ENCODE measurements around the gene EEF2K.

EEF2K gene

DNA sequence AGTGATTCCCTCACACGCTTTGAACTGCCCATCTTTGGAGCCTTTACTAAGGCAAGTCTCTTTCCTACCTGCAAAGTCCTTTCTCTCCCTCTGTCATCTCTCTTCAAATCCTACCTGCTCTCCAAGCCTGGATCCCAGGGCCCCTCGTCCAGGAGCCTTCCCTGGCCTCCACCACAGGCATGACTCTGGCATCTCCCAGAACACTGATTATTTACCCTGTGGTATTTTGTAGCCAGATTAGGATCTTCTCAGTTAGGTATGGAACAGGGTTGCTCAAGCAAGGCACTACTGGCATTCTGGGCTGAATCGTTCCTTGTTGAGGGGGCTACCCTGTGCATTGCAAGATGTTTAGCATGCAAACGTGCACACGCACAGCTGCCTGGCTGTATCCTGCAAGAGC, 59.3 kb downstream of the EEF2K start:
- TF ChIP-seq, protein P1, sequence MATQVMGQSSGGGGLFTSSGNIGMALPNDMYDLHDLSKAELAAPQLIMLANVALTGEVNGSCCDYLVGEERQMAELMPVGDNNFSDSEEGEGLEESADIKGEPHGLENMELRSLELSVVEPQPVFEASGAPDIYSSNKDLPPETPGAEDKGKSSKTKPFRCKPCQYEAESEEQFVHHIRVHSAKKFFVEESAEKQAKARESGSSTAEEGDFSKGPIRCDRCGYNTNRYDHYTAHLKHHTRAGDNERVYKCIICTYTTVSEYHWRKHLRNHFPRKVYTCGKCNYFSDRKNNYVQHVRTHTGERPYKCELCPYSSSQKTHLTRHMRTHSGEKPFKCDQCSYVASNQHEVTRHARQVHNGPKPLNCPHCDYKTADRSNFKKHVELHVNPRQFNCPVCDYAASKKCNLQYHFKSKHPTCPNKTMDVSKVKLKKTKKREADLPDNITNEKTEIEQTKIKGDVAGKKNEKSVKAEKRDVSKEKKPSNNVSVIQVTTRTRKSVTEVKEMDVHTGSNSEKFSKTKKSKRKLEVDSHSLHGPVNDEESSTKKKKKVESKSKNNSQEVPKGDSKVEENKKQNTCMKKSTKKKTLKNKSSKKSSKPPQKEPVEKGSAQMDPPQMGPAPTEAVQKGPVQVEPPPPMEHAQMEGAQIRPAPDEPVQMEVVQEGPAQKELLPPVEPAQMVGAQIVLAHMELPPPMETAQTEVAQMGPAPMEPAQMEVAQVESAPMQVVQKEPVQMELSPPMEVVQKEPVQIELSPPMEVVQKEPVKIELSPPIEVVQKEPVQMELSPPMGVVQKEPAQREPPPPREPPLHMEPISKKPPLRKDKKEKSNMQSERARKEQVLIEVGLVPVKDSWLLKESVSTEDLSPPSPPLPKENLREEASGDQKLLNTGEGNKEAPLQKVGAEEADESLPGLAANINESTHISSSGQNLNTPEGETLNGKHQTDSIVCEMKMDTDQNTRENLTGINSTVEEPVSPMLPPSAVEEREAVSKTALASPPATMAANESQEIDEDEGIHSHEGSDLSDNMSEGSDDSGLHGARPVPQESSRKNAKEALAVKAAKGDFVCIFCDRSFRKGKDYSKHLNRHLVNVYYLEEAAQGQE (IDR thresholded peaks at IDR 0.05; ENCODE audit: insufficient read depth in 1 of 2, low read depth in 2 of 2, low read length in 2 of 2), result no peak
- TF ChIP-seq POLR2AphosphoS5 (IDR thresholded peaks at IDR 0.05; ENCODE audit: low read depth, low read length) (no peak), SIN3A (IDR thresholded peaks at IDR 0.05; ENCODE audit: borderline replicate concordance, insufficient read depth, low read length) (no peak), FOXP2 (optimal IDR thresholded peaks at IDR 0.05; ENCODE audit: borderline replicate concordance, extremely low read depth, extremely low read length, insufficient read depth) (no peak), TAF1 (IDR thresholded peaks at IDR 0.05; ENCODE audit: borderline replicate concordance, insufficient read depth, low read length) (no peak)

- TF ChIP-seq FOXP2 (optimal IDR thresholded peaks at IDR 0.05; ENCODE audit: borderline replicate concordance, extremely low read depth, extremely low read length, insufficient read depth), result no peak
Measured at GRCh38 chr16:22266546-22266945, 60.5 kb downstream of the EEF2K start.

DNA sequence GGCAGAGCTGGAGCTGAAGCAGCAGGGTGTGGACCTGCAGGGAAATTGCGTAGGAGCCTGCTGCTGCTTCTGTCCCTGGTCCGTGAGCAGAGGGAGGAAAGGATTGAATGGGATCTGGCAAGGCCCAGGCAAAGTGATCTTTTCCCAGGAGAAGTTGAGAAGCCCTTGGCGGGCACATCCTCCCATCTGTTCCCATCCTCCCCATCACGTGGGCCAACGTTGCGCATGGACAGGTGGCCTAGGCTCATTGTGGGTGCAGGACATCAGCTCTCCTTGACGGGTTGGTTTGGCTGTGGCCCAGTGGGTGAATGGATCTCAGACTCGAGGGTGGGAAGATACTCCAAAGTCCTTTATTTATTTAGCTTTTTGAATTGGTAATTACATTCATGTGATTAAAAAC, 61.7 kb downstream of the EEF2K start:
- no peak for TF ChIP-seq SIN3A (IDR thresholded peaks at IDR 0.05; ENCODE audit: borderline replicate concordance, insufficient read depth, low read length)
- TF ChIP-seq, protein P1 (IDR thresholded peaks at IDR 0.05; ENCODE audit: insufficient read depth in 1 of 2, low read depth in 2 of 2, low read length in 2 of 2), result no peak
- TF ChIP-seq FOXP2 (optimal IDR thresholded peaks at IDR 0.05; ENCODE audit: borderline replicate concordance, extremely low read depth, extremely low read length, insufficient read depth), result no peak
- TF ChIP-seq TAF1 (IDR thresholded peaks at IDR 0.05; ENCODE audit: borderline replicate concordance, insufficient read depth, low read length), result no peak

GRCh38 chr16:22270525-22270924, 64.4 kb downstream of the EEF2K start:
- TF ChIP-seq FOXP2 (optimal IDR thresholded peaks at IDR 0.05; ENCODE audit: borderline replicate concordance, extremely low read depth, extremely low read length, insufficient read depth) (no peak), POLR2AphosphoS5 (IDR thresholded peaks at IDR 0.05; ENCODE audit: low read depth, low read length) (no peak), SIN3A (IDR thresholded peaks at IDR 0.05; ENCODE audit: borderline replicate concordance, insufficient read depth, low read length) (no peak)

DNA sequence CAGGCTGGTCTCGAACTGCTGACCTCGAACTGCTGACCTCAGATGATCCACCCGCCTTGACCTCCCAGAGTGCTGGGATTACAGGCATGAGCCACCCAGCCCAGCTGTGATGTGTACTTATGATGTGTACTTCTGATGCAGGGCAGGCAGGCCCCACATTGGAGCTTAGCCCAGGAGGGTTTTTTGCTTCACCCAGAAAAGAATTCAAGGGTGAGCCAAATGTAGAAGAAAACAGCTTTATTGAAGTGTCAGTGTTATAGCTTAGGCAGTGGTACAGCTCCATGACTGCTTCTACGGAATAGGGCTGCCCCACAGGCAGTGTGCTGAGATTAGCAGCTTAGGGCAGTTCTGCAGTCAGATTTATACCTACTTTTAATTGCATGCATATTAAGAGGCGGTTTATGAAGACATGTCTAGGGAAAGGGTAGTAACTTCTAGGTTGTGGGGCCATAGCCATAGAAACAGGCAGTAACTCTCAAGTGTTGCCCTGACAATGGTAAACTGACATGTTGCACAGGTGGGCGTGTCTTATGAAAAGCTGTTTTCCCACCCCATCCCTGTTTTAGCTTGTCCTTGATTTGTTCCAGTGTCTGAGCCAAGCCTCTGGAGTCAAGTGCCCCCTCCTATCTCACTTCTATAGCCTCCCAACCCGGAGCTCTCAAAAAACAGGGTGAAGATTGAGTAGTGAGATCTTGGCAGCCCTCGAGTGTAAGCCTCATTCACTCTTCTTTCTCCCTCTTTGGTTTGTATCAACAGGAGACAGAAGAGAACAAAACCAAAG, 67.0 kb downstream of the EEF2K start:
- no peak for TF ChIP-seq SIN3A (IDR thresholded peaks at IDR 0.05; ENCODE audit: borderline replicate concordance, insufficient read depth, low read length)
- TF ChIP-seq, protein P1 (IDR thresholded peaks at IDR 0.05; ENCODE audit: insufficient read depth in 1 of 2, low read depth in 2 of 2, low read length in 2 of 2), result no peak
- TF ChIP-seq FOXP2 (optimal IDR thresholded peaks at IDR 0.05; ENCODE audit: borderline replicate concordance, extremely low read depth, extremely low read length, insufficient read depth), result no peak
- no peak for TF ChIP-seq POLR2AphosphoS5 (IDR thresholded peaks at IDR 0.05; ENCODE audit: low read depth, low read length)
- no peak for TF ChIP-seq TAF1 (IDR thresholded peaks at IDR 0.05; ENCODE audit: borderline replicate concordance, insufficient read depth, low read length)

DNA sequence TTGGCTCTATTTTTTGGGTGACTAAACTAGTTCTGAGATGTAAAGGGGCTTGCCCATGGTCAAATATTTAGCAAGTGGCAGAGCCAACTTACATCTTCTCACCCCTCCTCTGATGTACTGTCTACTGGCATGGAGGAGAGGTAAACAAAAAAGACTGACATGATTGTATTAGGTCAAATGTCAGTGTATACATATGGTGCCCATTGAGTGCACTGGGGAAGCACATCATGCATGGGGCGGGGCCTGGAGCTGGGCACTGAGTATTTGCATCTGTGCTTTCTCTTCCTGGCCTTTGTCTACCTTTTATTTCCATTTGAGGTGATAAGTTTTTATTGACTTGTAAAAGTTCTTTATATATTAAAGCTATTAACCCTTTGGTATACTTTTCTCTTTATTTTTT, 68.8 kb downstream of the EEF2K start:
- no peak for TF ChIP-seq FOXP2 (optimal IDR thresholded peaks at IDR 0.05; ENCODE audit: borderline replicate concordance, extremely low read depth, extremely low read length, insufficient read depth)
- TF ChIP-seq POLR2AphosphoS5 (IDR thresholded peaks at IDR 0.05; ENCODE audit: low read depth, low read length), result no peak
- TF ChIP-seq, protein P1 (IDR thresholded peaks at IDR 0.05; ENCODE audit: insufficient read depth in 1 of 2, low read depth in 2 of 2, low read length in 2 of 2), result no peak
- TF ChIP-seq TAF1 (IDR thresholded peaks at IDR 0.05; ENCODE audit: borderline replicate concordance, insufficient read depth, low read length), result no peak
- TF ChIP-seq SIN3A (IDR thresholded peaks at IDR 0.05; ENCODE audit: borderline replicate concordance, insufficient read depth, low read length), result no peak
